Fibroblast of lung (primary cell): ENCODE results near the gene SLC35B1.

Source experiments
- EZH2 ChIP-seq: IDR thresholded peaks from 2 replicates; pipeline ENCODE4 v1.5.1; 2012; ENCODE audit warnings: low read length, control low read depth, mild to moderate bottlenecking; ENCODE audit errors: missing control alignments
- TF ChIP-seq, protein P1 (sequence below), 2 donors: IDR thresholded peaks in 1 of 2; conservative IDR thresholded peaks in 1 of 2; 1 replicate in 1 of 2; 2 replicates in 1 of 2; pipeline ENCODE4 v1.5.1; 2011 to 2012; ENCODE audit warnings: low read length in 2 of 2, control low read depth in 1 of 2, inconsistent platforms in 1 of 2, low read depth in 1 of 2, mild to moderate bottlenecking in 1 of 2

- TF ChIP-seq, protein P1, sequence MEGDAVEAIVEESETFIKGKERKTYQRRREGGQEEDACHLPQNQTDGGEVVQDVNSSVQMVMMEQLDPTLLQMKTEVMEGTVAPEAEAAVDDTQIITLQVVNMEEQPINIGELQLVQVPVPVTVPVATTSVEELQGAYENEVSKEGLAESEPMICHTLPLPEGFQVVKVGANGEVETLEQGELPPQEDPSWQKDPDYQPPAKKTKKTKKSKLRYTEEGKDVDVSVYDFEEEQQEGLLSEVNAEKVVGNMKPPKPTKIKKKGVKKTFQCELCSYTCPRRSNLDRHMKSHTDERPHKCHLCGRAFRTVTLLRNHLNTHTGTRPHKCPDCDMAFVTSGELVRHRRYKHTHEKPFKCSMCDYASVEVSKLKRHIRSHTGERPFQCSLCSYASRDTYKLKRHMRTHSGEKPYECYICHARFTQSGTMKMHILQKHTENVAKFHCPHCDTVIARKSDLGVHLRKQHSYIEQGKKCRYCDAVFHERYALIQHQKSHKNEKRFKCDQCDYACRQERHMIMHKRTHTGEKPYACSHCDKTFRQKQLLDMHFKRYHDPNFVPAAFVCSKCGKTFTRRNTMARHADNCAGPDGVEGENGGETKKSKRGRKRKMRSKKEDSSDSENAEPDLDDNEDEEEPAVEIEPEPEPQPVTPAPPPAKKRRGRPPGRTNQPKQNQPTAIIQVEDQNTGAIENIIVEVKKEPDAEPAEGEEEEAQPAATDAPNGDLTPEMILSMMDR (conservative IDR thresholded peaks at IDR 0.05 in 1 of 2, IDR thresholded peaks at IDR 0.05 in 1 of 2; ENCODE audit: low read depth in 1 of 2, low read length in 2 of 2) = no peak
- no peak for TF ChIP-seq EZH2
Observed at GRCh38 chr17:49690256-49690655, 17.5 kb downstream of the SLC35B1 start.
